HG03196 (cell line): ENCODE results near the gene SLC4A8.
A peak's percentile ranks its signal among the peaks of the same experiment; 100 is the strongest.

Experiments used
- ATAC-seq: cut with Tn5 transposase; IDR thresholded peaks from one replicate; pipeline ENCODE4 v1.9.1; 2021; ENCODE audit not compliant: unreplicated experiment

SLC4A8 gene

GRCh38 chr12:51393676-51394545 is 30.7 kb upstream of the SLC4A8 start:
- ATAC-seq, result no peak

- peak; percentile 42 for ATAC-seq
Measured at GRCh38 chr12:51395283-51396230, 29.1 kb upstream of the SLC4A8 start.

- ATAC-seq, result no peak
Measured at GRCh38 chr12:51397670-51398069, 27.0 kb upstream of the SLC4A8 start.

- no peak for ATAC-seq
Measured at GRCh38 chr12:51399891-51400290, 24.7 kb upstream of the SLC4A8 start.

DNA sequence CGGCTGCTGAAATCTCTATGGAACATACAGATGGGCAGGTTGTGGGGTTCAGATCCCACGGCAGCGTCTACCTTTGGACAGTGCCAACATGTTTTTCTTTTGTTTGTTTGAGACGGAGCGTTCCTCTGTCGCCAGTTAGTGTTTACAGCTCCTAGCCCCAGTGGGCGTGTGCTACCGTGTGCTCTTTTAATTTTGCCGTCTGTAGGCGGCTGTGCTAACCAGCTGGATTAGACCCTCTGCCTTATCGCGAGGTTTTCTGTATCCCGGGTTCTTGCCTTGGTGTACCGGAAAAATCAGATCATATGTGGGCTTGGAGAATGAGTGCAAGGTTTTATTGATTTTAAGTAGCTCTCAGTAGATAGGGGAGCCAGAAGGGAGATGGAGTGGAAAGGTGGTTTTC is 23.6 kb upstream of the SLC4A8 start:
- no peak for ATAC-seq

- ATAC-seq, result no peak
Measured at GRCh38 chr12:51401486-51401885, 23.1 kb upstream of the SLC4A8 start.

GRCh38 chr12:51401900-51402299 is 22.7 kb upstream of the SLC4A8 start:
- no peak for ATAC-seq

GRCh38 chr12:51403159-51403558 is 21.5 kb upstream of the SLC4A8 start:
- no peak for ATAC-seq

DNA sequence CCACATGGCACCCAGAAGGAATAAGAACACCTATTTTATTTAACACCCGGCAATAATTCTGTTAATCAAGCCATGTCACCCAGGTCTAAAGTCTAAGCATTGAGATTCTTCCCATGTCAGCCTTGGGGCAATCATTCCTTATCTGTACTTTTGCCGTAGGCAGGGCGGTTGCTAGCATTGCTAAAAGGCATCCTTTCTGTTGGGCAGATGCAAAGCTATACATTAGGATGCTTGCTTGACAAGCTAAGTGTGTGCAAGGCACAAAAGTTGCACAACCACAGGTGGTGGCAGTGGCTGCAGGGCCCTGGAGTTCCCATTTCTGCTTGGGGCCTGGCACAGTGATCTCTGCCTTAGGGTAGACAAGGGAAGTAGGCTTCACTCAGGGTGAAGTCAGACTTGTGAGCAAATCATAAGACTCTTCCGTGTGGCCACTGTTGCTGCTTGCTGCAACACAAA is 20.9 kb upstream of the SLC4A8 start:
- ATAC-seq, result no peak

DNA sequence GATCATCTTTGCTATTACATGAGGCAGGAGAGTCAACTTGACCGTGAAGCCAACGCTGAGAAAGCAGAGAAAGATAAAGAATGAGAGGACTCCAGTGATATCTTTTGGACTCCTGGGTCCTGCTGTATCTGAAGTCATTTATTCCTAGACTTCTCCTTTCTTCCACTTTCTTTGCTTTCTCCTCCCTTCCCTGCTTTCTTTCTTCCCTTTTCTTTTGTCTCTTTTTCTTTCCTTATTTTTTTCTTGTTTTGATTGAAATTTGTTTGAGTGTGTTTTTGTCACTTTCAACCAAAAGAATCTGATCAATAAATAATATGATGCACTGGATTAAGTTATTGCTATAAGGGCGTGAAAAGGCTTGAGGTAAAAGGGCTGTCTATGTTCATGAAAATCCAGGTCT is 20.0 kb upstream of the SLC4A8 start:
- no peak for ATAC-seq

GRCh38 chr12:51405801-51406207 is 18.8 kb upstream of the SLC4A8 start:
- ATAC-seq, result no peak

DNA sequence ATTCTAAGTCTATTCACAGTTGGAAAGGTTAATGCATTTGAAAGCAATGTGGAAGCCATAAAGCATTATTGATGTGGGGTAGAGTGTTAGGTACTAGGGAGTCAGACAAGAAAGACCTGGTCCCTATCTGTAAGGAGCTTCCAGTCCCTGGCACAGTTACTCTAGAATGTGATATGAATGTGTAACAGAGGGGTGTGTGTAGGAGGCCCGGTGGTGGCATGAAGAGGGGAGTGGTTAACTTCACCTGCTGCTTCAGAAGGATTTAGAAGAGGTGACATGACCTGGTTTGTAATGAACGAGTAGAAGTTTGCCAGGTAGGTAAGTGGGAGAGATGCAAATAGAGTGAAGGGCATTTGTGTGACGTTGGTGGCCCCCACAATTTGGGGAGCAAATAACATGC is 18.3 kb upstream of the SLC4A8 start:
- ATAC-seq, result no peak

- no peak for ATAC-seq
Measured at GRCh38 chr12:51406859-51407258, 17.8 kb upstream of the SLC4A8 start.

DNA sequence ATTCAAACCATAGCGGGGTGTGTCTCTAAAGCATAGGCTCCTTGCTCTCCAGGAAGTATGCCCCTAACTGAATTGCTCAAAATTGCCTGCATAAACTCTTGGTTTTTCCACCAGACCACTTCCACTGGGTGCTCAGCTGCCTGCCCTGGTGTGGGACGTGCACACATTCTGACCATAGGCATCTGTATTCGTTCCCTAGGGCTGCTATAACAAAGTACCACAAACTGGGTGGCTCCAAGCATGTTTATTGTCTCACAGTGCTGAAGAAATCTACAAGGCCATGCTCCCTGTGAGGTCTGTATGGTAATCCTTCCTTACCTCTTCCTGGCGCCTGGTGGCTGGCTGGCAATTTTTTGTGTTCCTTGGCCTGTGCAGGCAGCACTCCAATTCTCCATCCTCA is 17.0 kb upstream of the SLC4A8 start:
- no peak for ATAC-seq

GRCh38 chr12:51409846-51410245 is 14.8 kb upstream of the SLC4A8 start:
- no peak for ATAC-seq

GRCh38 chr12:51413149-51413548 is 11.5 kb upstream of the SLC4A8 start:
- no peak for ATAC-seq

GRCh38 chr12:51413791-51414190 is 10.8 kb upstream of the SLC4A8 start:
- ATAC-seq, result no peak

- ATAC-seq, result no peak
Measured at GRCh38 chr12:51415931-51416330, 8.7 kb upstream of the SLC4A8 start.

GRCh38 chr12:51417826-51418225 is 6.8 kb upstream of the SLC4A8 start:
- ATAC-seq, result no peak

DNA sequence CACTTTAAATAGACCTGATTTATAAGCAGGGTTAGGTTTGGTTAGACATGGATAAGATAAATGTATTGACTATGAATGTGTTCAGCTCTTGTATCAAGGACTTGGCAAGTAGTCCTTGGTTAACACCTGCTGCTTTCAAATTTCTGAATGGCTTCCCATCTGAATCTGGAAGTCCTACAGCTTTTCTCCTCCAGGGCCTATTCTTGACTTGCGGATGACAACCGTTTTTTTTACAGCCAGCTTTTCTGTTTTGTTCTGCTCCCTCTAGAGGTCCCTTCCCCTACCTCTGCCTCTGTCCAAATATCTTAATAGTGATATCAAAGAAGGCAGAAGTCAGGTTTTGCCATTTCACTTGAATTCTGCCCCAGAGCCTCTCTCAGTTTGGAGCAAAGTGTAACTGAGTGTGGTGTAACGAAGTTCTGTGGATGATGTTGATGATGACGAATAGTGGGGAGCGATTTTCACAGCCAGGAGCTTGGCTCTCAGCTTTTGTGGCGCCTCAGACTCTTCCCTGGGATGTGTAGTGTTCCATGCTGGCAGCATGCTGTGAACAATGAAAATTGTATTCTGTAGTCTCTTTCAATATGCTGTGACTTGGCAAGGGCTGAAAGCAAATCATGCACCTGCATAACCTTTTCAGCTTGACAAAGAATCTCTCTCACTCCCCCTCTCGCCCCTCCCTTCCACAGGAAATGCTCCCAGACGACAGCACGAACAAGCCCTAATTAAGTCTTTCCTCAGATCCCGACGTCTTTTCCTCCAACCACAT is 5.0 kb upstream of the SLC4A8 start:
- ATAC-seq, result no peak

DNA sequence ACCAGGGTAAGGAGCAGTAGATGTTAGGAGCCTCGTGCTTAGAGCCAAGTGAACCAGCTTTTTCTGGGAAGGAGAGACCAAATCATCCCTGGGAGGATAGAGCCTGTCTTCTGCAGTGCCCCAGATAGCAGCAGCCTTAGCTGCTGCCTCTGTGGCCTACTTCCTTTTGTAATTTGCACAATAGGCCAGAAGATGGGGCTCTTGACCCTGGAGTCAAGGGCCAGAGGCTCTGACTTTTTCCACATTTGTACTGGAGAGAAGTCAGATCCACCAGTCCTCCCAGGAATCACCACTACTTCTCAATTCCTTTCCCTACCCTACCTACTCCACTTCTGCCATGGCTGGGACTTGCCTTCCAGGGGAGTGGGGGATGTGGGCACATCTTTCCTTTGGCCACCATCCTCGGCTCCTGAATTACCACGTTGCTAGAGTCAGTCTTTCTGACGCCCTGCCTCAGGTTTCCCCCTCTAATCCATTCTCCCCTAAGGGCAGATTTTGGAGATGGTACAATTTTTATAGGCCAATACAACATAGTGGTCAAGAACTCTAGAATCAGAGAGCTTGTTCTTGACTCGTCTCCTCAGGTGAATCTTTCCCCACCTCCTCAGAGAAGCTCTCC is 3.3 kb upstream of the SLC4A8 start:
- no peak for ATAC-seq
